HG03571 (cell line): ENCODE data around the gene CNTN4.

ENCODE experiments used
- ATAC-seq: cut with Tn5 transposase; IDR thresholded peaks from one replicate; pipeline ENCODE4 v1.9.1; 2021; ENCODE audit not compliant: unreplicated experiment

The CNTN4 gene

DNA sequence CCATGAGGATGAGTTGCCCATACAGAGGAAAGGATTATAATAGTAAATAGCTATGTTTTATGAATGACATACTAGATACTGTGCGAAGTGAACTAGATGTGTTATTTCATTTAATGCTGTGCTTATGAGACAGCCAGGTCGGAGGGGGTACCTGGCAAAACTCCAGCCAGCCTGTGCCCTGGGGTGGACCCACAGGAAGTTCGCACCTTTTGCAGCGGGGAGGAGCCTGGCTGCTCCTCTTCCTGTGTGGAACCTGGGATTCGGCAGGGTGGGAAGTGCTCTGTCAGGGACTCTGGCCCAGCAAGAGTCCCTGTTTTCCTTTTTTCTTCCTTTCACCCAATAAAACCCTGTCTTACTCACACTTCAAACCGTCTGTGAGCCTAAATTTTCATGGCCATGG is 559.3 kb downstream of the CNTN4 start:
- no peak for ATAC-seq

DNA sequence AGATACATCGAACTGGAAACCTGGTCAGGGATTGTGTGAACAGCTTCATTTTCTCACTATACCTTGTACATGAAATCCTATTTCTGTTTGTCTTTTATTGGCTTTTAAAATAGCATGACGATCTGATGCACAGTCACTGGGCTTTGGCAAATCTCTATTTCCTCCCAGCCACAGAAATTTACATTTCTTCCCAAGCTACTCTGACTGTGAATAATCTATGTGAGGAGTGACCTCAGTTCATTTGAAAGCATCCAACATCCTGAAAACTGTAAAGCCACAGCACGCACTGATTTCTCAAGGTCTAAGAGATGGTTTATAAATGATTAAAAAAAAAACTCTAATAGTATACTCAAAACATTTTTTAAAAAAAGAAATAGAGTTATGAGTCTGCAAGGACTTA is 561.2 kb downstream of the CNTN4 start:
- no peak for ATAC-seq

DNA sequence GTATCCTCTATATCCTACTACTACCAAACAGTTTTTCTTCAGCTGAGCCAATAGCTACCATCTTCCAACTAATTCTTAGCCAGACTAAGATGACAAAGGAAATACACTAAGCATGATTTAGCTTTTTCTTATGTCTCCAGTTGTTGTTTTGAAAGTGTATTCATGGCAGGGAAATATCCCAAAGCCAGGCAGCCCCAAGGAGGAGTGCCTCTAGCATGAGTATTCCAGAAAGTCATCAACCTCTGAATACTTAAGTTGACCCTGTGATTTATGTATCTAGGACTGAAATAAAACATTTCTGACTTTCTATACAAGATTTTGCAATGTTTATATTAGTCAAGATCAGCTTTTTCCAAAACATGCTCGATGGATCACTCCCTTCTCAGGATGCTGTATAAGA is 562.4 kb downstream of the CNTN4 start:
- no peak for ATAC-seq

DNA sequence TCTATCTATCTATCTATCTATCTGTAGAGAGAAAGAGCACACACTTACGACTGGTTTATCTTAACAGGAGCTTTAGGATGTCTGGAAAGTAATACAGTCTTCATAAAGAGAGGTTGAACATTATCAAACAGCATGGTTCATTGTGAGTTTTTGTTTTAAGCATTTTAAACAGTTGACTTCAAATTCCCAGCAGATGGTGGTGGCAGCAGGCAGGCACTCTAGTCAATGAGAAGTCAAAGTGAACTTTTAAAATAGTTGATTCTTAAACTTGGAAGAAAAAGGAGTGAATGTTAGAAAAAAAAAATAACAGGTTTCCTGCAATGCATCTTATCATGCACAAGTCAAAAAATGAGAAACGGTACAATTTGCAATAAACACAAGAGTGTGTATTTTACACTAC is 578.8 kb downstream of the CNTN4 start:
- ATAC-seq = no peak

DNA sequence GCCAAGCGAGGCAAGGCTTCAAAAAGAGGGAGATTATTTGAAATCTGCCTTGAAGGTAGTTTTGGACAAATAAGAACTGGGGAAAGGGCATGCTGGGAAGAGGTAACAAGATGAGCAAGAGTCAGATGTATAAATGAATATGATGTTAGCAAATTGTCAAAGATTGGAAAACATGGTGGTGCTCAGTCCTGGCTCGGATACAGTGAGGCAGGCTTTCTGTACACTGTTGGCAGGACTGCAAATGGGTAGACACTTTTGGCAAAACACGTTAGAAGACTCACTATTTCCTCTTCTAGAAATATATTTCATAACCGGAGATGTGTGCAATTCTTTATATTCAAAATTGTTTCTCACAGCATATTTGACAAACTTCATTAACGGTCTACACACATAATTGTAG is 581.6 kb downstream of the CNTN4 start:
- ATAC-seq = no peak

DNA sequence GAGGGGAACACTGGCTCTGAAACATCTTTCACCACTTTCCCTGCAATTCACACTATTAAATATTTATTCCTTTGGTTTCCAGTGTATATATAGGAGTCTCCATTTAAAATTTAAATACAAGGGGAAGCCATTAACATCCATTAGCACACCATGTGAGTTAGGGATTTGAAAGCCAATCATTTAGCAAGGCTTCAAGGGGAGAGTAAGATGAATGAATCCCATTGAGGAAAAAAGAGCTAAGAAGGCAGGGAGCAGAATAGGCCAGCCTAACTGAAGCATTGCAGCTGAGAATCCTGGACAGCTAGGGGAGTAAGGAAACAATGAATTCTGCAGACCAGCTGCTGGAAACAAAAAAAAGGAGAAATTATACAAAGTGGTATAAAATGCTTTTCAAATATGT is 585.4 kb downstream of the CNTN4 start:
- ATAC-seq = no peak

DNA sequence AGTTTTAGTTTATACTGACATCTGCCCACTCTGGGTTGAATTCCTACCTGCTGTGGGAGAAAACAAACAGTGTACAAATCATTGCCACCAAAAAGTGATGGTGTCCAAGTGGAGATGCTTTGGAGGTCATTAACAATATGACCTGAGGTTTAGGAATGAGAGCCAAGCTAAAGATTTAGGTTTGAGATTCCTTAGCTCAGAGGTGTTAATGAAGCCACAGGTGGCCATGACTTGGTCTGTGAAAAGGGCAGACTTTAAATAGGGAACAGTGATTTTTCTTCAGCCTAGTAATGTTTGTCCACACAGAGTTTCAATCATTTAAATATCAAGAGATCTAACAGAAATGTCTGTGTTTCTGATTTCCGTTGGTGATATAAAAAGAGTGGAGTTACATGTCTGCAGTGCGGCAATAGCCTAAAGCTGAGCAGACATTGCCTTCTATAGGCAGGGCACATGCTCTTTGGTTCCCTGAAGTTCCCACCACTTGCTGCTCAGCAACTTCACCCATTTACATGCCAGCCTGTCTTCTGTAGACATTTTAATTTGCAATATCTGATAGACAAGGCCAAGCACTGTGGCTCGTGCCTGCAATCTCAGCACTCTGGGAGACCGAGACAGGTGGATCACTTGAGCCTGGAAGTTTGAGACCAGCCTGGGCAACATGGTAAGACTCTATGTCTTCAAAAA is 588.3 kb downstream of the CNTN4 start:
- ATAC-seq = no peak

DNA sequence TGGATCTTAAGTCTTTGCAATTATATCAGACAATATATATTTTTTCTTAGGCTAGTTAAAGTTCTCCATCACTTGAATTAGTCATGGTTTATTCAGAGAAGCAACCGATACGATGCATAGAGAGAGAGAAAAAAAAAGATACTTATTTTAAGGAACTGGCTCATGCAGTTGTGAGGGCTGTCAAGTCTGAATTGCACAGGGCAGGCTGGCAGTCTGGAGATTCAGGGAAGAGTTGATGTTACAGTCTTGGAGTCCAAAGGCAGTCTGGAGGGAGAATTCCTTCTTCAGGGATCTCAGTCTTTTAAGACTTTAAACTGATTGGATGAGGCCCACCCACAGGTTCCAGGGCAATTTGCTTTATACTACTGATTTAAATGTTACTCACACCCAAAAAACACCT is 598.9 kb downstream of the CNTN4 start:
- no peak for ATAC-seq

DNA sequence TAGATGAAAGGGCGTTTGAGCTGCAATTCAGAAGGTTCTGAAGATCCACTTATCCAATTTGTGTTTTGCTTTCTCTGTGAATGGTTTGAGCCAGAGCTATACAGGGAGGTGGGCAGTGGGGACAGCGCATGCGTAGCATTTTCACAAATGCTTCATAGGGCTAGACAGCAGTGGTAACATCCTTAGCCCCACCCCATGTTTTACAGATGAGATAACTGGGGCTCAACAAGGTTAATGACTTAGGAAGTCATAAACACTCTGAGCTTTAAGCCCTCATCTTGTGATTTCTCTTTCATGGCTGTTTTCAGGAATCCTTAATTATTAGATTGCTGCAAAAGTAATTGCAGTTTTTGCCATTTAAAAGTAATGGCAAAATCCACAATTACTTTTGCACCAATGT is 602.8 kb downstream of the CNTN4 start:
- ATAC-seq = no peak

DNA sequence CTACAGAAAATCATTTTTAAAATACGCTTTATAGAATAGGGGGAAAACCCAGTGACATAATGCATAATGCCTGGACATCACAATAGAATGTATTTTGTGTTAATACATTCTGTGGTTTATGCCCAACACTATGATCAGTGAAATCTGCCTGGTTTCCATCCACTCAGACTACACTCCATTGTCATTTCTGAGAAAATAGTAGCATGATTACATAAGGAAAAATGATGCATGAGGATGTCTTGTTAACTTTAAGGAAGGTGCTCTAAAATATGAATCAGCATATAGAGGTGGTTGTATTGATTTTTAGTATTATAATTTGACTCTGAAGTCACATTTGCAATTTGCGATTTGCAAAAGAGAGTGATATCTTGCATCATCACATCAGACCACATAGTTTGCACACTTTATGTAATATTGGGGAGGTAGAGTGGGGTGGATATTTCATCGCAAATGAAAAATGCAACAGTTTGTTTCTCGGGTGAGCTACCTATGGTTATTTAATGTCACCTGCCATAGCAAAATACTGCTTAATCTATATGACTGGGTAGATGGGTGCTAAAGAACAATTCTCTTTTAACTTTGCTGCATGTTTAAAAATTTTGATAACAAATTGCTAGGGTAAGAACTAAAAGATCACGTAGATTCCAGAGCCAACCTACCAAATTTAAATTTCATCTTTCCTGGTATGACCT is 607.6 kb downstream of the CNTN4 start:
- ATAC-seq = no peak

DNA sequence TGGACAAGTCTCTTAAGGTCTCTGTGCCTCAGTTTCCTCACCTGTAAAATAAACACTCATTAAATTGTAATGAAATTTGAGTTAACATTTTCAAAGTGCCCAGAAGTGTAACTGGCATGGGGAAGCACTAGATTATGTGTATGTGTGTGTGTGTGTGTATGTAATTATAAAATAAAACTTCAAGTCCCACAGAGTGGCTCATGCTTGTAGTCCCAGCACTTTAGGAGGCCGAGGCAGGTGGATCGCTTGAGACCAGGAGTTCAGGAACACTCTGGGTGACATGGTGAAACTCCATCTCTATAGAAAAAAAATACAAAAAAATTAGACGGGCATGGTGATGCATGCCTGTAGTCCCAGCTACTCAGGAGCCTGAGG is 608.2 kb downstream of the CNTN4 start:
- no peak for ATAC-seq

DNA sequence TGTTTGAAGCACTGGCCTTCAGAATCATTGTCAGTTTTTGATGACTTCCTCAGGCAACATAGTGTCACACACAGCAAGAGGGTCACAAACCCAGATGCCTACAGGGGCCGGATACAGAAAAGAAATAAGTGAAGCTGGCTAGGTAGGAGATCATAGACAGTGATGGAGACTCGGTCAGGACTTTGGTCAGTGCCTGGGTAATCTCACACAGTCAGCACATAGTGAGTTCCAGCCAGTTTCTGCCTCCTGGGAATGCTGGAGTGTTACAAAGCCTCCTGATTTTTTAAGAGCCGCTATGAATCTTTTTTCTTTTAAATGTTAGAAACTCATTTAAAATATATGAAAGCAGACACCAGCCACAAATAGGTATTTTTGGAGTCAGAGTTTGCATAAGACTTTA is 612.4 kb downstream of the CNTN4 start:
- no peak for ATAC-seq

DNA sequence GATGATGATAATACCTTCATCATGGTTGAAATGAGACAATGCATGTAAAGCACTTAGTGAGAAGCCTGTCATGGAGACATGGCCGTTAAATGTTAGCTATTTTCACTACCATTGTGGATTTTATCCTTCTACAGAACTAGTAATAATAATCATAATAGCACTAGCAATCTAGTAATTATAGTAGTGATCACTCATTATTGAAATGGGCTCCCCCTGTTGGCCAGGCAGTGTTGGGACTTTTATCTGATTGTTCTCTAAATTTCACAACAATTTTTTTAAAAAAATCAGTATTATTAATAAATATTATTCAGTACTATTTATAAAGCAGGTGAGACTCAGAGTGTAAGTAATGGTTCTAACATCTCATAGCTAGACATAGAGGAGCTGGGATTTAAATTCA is 615.3 kb downstream of the CNTN4 start:
- no peak for ATAC-seq

DNA sequence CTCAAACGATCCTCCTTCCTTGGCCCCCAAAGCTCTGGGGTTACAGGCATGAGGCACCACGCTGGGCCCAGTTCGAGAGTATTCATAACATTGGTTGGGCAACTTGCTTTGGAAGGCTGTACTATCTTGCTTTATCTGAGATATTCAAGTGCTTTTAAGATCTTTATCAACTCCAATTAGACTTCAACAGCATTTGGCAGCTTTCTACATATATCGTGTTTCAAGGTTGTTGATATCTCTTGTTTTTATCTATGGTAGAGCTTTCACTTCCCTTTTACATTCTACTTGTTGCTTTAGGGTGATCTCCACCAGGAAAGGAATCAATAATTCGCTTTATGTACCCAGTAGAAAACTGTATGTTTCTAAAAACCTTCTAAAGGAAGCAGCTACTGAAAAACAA is 616.2 kb downstream of the CNTN4 start:
- ATAC-seq = no peak

DNA sequence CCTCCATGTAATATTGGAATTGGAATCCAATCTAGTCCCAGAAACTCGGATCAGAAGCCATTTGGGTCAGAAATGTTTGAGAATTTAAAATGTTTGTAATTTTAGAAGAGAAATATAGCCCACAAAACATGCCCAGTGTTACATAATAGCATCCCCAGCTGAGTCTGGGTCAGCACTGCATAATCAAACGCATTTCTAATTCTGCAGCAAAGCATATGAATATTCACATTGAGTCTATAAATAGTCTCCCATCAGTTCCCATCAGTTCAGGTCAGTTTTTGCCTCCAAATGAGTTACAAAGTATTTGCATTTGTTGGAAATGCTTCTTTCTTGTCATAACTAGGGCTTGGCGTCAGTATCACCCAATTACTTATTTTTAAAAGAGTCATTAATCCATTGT is 628.4 kb downstream of the CNTN4 start:
- ATAC-seq = no peak

DNA sequence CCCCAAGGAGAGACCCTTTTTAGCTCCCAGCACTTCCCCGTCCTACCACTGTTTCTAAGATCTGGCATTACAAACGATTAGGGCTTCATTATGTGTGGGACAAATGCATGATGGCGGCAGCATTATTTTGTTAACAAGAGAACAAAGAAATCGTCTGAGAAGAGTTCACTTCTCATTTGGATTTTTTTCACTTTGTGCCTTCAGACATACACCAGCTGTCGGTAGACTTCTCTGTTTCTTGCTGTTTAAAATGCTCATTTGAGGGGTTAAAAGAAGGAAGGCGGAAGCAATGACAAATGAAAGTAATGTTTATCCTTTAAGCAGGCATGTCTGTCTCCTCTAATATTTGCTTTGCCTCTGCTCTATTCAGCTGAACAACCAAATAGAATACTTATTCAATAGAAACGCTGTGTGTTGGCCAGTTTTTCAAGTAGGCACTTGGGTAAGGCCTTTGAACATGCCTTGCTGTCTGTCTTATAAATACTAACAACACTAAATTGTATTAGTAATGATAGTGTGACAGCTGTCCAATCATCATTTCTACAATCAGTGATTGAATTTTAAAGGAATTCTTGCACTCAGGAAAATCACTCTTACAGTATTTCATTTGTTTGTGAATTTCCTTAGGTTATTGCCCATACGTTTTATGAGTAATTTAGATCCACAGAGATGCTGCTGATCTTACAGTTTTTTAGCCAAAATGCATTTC is 629.1 kb downstream of the CNTN4 start:
- ATAC-seq = no peak

DNA sequence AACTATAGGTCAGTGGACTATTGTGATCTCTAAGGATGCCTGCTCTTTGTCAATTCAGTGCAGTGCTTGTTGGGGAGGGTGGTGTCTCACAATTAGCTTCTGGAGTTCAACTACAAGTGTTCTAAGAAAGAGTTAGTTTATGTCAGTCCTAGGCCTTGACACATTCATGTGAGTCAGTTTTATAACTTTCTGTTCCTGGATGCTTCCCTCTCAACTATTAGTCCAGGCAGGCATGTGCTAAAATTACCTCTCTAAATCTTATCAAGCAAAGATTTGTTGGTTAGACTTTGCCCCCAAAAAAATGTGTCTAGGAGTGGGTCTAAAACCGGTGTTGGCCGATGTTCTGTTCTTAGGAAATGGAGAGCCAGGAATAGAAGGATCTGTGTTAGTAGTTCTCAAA is 633.2 kb downstream of the CNTN4 start:
- ATAC-seq = no peak

DNA sequence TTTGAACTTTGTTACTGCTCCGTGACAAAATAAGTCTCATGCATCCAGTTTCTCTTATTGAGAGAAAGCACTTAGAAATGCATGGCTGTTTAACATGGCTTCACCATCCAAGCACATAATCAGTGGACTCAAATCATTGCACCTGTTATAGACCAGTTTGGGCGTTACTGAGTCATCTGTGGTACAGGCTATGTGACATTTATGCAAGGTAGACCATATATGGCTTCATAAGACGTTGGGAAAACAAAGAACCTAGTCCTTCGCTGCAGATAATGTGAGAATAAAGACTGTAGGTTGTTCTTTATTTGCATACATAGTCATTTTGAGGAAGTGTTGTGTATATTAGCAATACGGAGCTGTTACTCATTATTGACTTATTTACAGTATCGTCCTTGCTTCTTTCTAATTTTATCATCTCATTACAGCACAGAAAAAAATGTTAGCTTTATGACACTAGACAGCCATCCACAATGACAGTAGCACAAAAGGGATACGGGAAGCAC is 636.8 kb downstream of the CNTN4 start:
- ATAC-seq = no peak

DNA sequence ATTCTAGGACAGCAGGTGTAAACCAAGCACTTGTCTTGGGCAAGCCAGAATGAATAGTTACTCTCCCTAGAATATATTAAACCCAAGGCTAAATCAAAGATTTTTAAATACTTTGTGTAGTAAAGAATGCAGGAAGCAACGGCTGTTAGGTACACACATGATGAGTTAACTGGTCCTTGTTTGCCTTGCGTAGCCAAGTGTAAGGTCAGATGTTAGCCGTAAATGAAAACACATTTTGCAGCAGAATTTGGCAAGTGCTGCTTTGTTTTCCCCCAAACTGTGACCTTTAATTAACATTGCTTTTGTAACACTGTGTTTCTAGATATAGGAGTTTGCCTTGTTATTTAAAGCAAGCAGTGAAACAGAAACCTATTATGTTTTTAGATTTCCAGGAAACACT is 642.9 kb downstream of the CNTN4 start:
- no peak for ATAC-seq

DNA sequence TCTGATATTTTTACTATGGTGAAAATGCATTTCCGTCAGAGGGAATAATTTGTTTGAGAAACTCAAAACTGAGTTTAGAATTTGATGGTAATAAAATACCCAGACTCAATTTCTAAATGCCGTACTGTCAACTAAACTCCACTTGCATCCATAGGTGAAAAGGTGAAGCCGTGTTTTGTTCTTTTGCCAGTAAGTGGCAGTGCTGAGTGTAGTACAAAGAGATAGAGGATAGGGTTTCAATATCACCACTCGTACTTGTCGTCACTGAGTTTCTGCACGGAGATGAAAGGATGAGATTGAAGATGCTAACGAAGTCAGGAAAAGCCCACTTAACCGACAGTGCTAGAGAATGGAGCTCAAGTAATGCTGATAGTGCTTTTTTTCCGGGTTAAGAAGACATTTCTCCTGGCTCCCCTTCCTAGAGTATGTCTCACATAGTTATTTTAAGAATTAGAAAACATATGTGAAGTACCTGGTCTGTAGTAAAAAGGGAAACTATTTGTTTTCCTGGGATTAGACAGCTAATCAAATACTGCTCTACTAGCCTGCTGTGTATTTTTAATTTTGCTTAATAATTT is 666.4 kb downstream of the CNTN4 start:
- no peak for ATAC-seq

DNA sequence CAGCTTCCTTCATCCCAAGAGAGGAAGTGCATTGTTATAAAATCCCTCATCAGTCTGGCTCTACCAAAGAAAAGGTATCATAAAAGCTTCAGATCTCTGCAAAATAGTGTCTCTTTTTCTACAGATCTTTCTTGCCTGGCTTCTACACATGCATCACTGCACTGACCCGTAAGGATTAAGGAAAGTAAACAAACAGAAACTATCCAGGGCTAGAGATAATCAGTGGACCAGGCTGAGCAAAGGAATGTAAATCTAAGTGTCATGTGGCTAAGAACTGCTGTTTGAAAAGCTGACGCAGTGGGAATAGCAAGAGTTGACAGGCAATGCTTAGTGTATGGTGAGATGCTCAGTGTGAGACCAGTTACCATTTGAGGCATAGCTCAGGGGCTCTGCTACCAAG is 671.8 kb downstream of the CNTN4 start:
- no peak for ATAC-seq

DNA sequence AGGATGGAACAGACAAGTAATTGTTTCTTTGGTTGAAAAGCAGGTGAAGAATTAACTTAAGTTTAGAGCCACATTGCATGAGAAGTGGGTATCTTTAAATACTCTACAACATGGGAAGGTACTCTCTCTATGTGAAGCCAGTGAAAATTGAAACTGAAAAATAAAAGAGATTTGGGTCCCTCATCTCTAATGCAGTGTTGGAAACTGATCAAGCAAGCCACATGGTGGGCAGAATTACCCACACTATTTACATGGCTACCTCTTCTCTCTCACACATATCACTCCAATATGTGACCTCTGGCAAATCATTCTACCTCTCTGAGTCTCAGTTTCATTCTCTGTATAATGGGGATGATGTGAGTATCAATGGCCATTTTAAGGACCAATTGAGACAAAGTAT is 672.5 kb downstream of the CNTN4 start:
- ATAC-seq = peak; percentile 59
